Measurements from ENCODE around the gene AQP9. TPM values are rescaled to one million over a fixed set of nuclear protein-coding genes. Genes with fewer than 3 reads are reported as not detected.

The AQP9 gene
- total and polyA plus RNA-seq, 8 donors, result 0.05 to 2.5 (median 0.29) TPM

DNA sequence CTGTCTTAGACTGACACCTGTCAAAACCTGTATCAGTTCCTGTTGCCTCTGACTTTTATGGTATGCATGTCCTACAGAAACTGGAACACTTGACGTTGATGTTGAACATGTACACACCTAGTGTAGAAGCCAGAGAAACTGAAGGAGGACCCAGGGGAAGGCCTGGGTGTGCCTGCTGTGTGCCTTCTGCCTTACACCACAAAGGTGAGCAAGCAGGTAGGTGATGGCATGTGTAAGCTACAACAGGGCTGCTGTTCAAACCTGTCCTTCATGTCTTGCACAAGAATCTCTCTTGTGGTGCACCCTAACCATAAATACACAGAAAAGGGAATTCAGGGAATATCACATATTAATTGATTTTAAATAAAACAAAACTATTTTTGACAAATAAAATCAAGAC is 13.6 kb upstream of the AQP9 start:
- Histone ChIP-seq H3K27ac (no peak overlapping the region), H3K27me3 (no peaks in the 10 kb centered on the region), H3K4me3 (no peak overlapping the region), H3K4me1 (no peaks in the 10 kb centered on the region), H3K9me3 (no peaks in the 10 kb centered on the region), H3K36me3 (no peaks in the 10 kb centered on the region)
- no peak for DNase-seq
- ATAC-seq, result no peak
- intact Hi-C loops (cut with DNase I), result no loop called here
- no peak for FAIRE-seq
- TF ChIP-seq, protein P1, sequence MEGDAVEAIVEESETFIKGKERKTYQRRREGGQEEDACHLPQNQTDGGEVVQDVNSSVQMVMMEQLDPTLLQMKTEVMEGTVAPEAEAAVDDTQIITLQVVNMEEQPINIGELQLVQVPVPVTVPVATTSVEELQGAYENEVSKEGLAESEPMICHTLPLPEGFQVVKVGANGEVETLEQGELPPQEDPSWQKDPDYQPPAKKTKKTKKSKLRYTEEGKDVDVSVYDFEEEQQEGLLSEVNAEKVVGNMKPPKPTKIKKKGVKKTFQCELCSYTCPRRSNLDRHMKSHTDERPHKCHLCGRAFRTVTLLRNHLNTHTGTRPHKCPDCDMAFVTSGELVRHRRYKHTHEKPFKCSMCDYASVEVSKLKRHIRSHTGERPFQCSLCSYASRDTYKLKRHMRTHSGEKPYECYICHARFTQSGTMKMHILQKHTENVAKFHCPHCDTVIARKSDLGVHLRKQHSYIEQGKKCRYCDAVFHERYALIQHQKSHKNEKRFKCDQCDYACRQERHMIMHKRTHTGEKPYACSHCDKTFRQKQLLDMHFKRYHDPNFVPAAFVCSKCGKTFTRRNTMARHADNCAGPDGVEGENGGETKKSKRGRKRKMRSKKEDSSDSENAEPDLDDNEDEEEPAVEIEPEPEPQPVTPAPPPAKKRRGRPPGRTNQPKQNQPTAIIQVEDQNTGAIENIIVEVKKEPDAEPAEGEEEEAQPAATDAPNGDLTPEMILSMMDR (IDR thresholded peaks at IDR 0.05), result no peak
- WGBS, 2 donors, result 83 to 95% methylated on average over 1 of the region's 1 CpG

DNA sequence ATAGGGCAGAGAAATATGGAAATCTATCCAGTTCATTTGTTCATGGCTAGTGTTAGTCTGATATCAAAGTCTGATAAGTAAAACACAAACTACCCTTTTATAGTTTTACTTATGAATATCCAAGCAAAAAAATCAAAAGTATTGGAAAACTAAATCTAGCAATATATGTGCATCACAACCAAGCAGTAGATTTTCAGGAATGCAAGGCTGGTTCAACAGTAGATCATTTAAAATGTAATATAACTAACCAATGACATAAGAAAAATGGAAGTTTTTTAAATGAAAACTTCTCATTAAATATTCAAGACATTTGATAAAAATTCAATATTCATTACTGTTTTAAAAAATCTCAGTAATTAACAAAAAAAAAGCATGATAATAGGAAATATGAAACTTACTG is 12.8 kb upstream of the AQP9 start:
- no peak for ATAC-seq
- H3K27me3 ChIP-seq, result no peaks in the 10 kb centered on the region
- no peak for FAIRE-seq
- H3K4me1 ChIP-seq, result no peaks in the 10 kb centered on the region
- no peak for DNase-seq
- H3K36me3 ChIP-seq, result no peaks in the 10 kb centered on the region
- H3K9me3 ChIP-seq, result no peaks in the 10 kb centered on the region
- TF ChIP-seq, protein P1 (IDR thresholded peaks at IDR 0.05), result no peak
- H3K27ac ChIP-seq, result no peak overlapping the region
- no peak overlapping the region for H3K4me3 ChIP-seq
- intact Hi-C loops (cut with DNase I), result no loop called here

DNA sequence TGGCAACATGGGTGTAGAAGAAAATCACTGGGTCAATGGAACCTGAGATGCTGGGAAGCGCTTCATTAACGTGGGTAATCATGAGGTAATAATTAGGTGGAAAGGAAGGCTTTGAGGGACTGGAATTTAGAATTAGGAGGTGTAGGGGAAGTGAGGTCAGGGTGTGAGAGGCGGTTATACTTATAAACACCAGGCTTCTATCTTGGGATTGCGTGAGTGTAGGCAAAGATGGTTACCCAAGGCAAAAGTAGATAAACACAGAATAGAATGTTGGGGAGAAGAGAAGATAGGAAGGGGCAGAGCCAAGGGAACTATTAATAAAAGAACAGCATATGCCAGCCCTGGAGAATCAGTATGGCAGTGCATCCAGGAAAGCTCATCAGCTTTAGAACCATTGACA is 3.3 kb upstream of the AQP9 start:
- FAIRE-seq (no peak), ATAC-seq (no peak), DNase-seq (no peak)
- Histone ChIP-seq H3K27ac (no peak overlapping the region), H3K9me3 (no peaks in the 10 kb centered on the region), H3K4me3 (no peak overlapping the region), H3K36me3 (no peaks in the 10 kb centered on the region), H3K4me1 (no peaks in the 10 kb centered on the region), H3K27me3 (no peaks in the 10 kb centered on the region)
- TF ChIP-seq, protein P1 (IDR thresholded peaks at IDR 0.05), result no peak
- intact Hi-C loops (cut with DNase I), result no loop called here
- WGBS, 2 donors, result 81 to 84% methylated on average over 4 of the region's 4 CpGs

DNA sequence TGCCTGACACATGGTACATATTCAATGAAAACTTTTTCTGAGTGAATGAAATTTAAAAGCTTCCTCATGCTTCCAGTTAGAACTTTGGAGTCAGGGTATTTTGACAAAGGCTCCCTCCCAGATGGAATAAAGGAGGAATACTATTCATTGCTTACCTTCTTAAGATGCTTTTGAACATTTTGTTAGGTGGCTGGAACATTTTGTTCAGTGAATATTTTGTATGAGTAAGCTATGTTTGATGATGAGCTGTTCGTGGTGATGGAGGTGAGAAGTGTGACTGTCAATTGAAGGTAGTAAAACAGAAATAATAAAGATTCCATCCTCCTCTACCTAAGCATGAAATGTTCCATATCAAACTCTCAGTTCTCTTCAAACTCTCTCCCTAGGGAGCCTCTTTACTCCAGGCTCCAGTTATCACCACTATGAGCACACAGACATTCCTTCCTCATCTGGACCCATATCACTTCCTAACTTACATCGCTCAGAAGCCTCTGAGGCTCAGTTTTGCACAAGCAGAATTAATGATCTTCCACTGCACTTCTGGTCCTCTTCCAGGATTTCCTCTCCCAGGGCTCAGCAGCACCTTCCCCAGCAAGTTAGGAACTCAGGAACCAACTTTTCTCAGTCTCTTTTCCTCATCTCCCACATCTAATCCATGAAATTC is 2.5 kb upstream of the AQP9 start:
- no peak for ATAC-seq
- intact Hi-C loops (cut with DNase I), result no loop called here
- no peak overlapping the region for H3K27ac ChIP-seq
- no peaks in the 10 kb centered on the region for H3K9me3 ChIP-seq
- 63 to 67% methylated on average over 2 of the region's 2 CpGs for WGBS, 2 donors
- TF ChIP-seq, protein P1 (IDR thresholded peaks at IDR 0.05), result no peak
- H3K4me3 ChIP-seq, result no peak overlapping the region
- H3K36me3 ChIP-seq, result no peaks in the 10 kb centered on the region
- H3K4me1 ChIP-seq, result no peaks in the 10 kb centered on the region
- DNase-seq, result no peak
- H3K27me3 ChIP-seq, result no peaks in the 10 kb centered on the region
- no peak for FAIRE-seq

DNA sequence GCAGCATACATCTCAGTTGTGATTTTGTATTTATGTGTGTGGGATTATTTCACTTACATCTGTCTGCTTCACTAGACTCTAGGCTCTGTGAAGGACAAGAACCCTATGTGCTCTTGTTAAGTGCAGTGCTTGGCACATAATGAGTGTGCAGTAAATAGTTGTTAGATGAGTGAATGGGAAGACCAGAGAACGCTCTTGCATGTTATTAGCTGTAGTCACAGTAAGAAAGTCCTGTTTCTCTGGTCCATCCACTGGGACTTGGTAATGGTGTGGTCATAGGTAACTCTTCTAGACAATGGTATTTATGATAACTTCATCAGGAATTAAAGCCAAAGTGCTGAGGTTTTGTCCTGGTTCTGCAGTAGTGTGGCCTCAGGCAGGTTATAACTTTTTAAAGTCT is 1.4 kb upstream of the AQP9 start:
- no peak for ATAC-seq
- TF ChIP-seq, protein P1 (IDR thresholded peaks at IDR 0.05), result no peak
- Histone ChIP-seq H3K27ac (no peak overlapping the region), H3K36me3 (no peaks in the 10 kb centered on the region), H3K4me1 (no peaks in the 10 kb centered on the region), H3K9me3 (no peaks in the 10 kb centered on the region), H3K4me3 (no peak overlapping the region), H3K27me3 (no peaks in the 10 kb centered on the region)
- no peak for DNase-seq
- intact Hi-C loops (cut with DNase I), result no loop called here
- FAIRE-seq, result no peak
- WGBS, 2 donors, result 92 to 97% methylated on average over 1 of the region's 1 CpG

All from pancreas (tissue), 10 donors.